Mammary microvascular endothelial cell (primary cell): ENCODE data around the gene ADORA2A. TPM values are rescaled to one million over a fixed set of nuclear protein-coding genes. Genes with fewer than 3 reads are reported as not detected.

Source experiments
- total RNA-seq: library from RNA; depleted of rRNA; stranded (reverse); fragments of >200 nt; gene quantifications from 2 replicates; pipeline ENCODE4 v1.2.3, GENCODE V29; 2015

ADORA2A gene
- 4.8 and 6.8 TPM in 2 replicates for total RNA-seq

DNA sequence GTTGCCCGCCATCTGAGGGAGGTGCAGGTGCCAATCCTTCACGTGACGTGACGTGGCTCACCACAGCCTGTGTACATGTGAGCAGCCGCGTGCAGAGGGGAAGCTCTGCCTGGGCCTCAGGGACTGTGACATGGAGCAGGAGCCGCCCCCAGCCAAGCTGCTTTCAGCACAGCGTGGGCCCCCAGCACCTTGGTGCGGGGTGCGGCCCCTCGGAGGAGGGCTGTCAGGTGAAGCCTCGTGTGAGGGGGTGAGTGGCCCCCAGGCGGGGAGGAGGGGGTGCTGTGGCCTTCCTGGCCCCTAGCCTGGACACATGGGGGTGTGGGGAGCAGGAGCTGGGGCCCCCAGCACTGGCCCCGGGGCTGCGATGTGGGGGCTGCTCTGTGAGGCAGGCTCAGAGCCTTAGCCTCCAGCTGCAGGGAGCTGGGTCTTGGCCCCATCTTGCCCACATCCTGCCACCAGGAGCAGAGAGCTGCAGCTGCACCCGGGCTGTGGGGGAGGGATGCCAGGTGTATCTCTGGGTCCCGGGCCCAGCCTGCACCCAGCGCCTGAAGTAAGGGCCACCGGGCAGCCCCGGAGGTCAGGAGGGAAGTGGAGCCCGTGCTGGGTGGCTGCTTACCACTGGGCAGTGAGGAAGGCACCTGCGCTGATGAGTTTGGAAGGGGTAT is at the start of gene ADORA2A:
TSS of gene ADORA2A (plus strand) at position 100 of the 665 bp plus-strand sequence. CDS start 5,806 bp downstream, outside the sequence.

Other genes with a start within 250 kb of the ADORA2A start
- gene SUSD2, start 246.1 kb upstream of the ADORA2A start, total RNA-seq: under 0.01 and 0.15 TPM in 2 replicates
- gene GGT5, start 182.5 kb upstream of the ADORA2A start, total RNA-seq: 7.4 and 8.3 TPM in 2 replicates
- gene SPECC1L, start 156.8 kb upstream of the ADORA2A start, total RNA-seq: 26.0 and 31.5 TPM in 2 replicates
- gene UPB1, start 67.7 kb downstream of the ADORA2A start, total RNA-seq: 0.10 TPM in 1 of 2 replicates, not detected in the other
- 118 and 123 TPM in 2 replicates for gene GUCD1, start 127.5 kb downstream of the ADORA2A start, total RNA-seq
- gene SNRPD3, start 128.4 kb downstream of the ADORA2A start, total RNA-seq: 150 and 163 TPM in 2 replicates
- gene LRRC75B, start 165.5 kb downstream of the ADORA2A start, total RNA-seq: 3.8 and 4.0 TPM in 2 replicates
- 2.5 and 4.8 TPM in 2 replicates for gene GGT1, start 175.6 kb downstream of the ADORA2A start, total RNA-seq